ENCODE measurements around the gene THSD4.
A peak's percentile ranks its signal among the peaks of the same experiment; 100 is the strongest.

THSD4 gene

GRCh38 chr15:71455878-71456277 lies 340.6 kb downstream of the THSD4 start:
- no peak for DNase-seq (ENCODE audit: low spot score)

GRCh38 chr15:71456362-71456761 lies 341.1 kb downstream of the THSD4 start:
- no peak for DNase-seq (ENCODE audit: low spot score)

DNA sequence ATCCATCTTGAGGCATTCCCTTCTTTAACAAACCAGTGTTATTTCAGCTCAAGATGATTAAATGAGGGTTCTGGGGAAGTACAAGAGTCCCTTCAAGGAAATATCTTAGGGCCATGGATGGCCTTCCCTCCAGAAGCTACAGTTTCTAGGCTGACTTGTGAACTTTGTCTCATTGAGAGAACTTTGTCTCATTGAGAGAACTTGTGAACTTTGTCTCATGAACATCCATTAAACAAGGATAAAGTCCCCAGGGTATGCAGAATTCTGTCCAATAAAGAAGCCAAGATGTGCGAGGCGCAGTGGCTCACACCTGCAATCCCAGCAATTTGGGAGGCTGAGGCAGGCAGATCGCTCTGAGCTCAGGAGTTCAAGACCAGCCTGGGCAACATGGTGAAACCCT lies 341.5 kb downstream of the THSD4 start:
- DNase-seq (ENCODE audit: low spot score), result no peak

- DNase-seq (ENCODE audit: low spot score), result no peak
Observed at GRCh38 chr15:71458089-71458660, 342.9 kb downstream of the THSD4 start.

DNA sequence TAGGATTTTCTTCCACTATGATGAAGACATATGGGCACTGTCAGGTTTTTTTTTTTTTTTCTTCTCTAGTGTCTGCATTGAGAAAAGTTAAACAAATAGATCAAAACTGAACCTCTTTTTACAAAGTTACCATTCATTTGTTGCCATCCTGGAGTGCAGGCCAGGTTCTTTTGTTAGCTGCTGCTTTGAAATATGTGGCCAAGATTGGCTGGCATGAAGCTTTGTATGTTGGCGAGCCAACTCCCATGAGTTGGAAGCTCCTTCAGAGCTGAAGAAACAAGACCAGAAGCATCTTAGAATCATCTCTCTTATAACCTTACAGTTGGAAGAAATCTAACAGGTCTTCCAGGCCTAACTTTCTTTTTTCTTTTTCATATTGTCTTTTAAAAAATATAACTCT lies 346.5 kb downstream of the THSD4 start:
- DNase-seq (ENCODE audit: low spot score), result no peak

- no peak for DNase-seq (ENCODE audit: low spot score)
Observed at GRCh38 chr15:71462638-71463037, 347.4 kb downstream of the THSD4 start.

- DNase-seq (ENCODE audit: low spot score), result no peak
Observed at GRCh38 chr15:71463156-71463665, 347.9 kb downstream of the THSD4 start.

- no peak for DNase-seq (ENCODE audit: low spot score)
Observed at GRCh38 chr15:71465131-71465955, 350.1 kb downstream of the THSD4 start.

GRCh38 chr15:71468715-71469114 lies 353.4 kb downstream of the THSD4 start:
- DNase-seq (ENCODE audit: low spot score), result no peak

- no peak for DNase-seq (ENCODE audit: low spot score)
Observed at GRCh38 chr15:71469413-71469812, 354.1 kb downstream of the THSD4 start.

- no peak for DNase-seq (ENCODE audit: low spot score)
Observed at GRCh38 chr15:71471347-71471746, 356.1 kb downstream of the THSD4 start.

- no peak for DNase-seq (ENCODE audit: low spot score)
Observed at GRCh38 chr15:71472566-71472965, 357.3 kb downstream of the THSD4 start.

DNA sequence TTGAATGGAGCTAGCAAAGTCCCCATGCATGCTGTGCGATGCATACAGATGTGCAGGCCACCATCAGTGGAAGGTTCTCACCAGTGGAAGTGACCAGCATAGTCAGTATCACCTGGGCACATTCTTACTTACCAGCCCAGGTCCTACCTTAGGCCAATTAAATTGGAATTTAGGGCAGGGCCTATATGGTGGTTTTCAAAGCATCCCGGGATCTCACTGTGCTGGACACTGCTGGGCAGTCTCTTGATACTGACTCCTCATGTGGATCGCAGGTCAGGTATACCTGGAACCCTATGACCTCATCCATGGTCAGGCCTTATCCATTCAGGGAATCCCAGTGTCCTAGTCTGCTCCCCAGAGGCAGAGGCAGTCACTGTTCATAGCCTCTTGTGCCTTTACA lies 358.5 kb downstream of the THSD4 start:
- no peak for DNase-seq (ENCODE audit: low spot score)

DNA sequence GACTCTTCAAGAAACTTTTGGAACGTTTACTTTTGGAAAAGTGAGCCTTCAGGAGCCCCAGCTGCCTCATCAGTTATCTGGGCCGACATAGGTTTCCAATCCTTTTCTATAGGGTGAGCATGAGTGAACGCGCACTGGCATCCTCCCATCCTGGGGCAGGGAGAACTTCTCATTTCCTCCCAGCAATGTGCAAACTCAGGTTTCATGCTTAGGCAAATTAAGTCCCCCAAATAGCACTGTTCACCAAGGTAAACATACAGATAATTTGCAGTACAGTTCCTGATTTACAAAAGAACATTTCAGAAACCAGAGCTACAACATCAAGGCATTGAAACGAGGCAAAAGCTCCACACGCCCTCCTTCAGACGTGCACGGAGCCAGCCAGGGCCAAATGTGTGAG lies 361.6 kb downstream of the THSD4 start:
- DNase-seq (ENCODE audit: low spot score), result no peak

GRCh38 chr15:71480556-71480955 lies 365.3 kb downstream of the THSD4 start:
- no peak for DNase-seq (ENCODE audit: low spot score)

DNA sequence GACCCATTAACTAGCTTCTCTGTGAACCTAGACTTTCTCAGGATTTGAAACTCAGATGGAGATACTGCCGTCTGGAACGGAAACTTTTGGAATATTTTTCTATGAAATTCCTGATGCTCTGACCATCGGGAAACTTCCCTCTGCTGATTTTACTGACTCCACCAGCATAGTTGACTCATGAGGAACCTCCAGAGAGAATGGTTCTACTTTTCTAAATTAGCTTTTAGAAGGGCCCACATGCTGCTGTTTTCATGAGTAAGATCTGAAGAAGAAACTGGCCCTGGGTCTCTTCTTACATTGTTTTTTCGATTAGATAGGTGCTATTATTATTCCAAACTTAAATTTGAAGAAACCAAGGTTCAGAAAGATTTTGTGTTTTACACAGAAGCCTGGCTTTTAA lies 368.8 kb downstream of the THSD4 start:
- DNase-seq (ENCODE audit: low spot score), result no peak

- DNase-seq (ENCODE audit: low spot score), result no peak
Observed at GRCh38 chr15:71485094-71485693, 369.9 kb downstream of the THSD4 start.

- no peak for DNase-seq (ENCODE audit: low spot score)
Observed at GRCh38 chr15:71489570-71489969, 374.3 kb downstream of the THSD4 start.

DNA sequence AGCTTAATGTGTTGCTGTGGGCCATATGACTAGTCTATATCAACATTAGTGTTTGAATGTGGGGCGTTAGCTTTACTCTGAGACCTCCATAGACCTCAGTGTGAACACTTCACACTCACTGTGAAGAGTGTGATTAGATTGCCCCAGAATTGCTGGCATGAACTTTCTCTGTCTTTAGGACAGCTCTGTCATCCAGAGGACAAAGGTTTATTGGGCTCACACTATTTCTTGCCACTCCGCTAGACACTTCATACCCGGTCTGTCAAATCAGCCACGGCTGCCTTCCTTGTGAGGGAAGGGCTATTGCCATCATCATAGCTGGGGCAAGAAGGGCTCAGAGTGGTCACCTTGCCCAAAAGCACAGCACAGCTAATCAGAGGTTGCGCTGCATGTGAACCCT lies 378.3 kb downstream of the THSD4 start:
- DNase-seq (ENCODE audit: low spot score), result no peak

DNA sequence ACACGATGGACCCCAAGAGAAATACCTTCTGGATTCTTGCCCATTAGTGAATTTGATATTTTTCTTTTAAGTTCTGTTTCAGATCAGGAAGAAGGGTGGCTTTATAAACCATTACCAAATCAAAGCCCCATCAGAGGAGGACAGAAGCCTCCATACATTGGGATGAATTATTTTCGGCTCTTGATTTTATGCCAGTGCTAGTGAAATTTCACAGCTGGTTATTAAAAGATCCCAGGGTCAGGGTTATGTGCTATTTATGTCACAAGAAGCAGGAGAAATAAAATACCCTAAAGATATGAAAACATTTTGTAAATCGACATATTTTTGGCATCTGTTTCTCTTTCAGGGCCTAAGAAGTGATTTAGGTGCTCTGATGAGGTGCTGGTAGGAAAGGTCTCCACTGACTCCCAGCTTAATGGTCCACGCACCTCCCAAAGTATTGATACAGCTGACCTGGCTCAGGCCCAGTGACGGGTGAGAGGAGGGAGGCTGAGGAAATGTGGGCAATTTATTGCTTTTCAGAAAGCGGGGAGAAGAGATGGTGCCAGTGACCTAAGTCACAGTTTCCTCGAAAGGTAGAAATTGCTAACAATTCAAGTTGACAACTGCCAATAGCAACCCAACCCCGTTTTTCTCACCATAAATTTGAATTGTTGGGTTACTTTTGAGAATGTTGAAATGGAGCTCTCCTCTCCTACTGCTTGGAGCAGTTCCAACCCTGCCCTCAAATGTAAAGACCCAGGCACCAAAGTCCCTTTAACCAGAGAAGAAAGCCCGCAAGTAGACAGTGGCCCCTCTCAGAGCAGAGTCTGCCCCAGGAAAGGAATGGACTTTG lies 379.5 kb downstream of the THSD4 start:
- DNase-seq (ENCODE audit: low spot score), result no peak

- DNase-seq (ENCODE audit: low spot score), result no peak
Observed at GRCh38 chr15:71495398-71495780, 380.1 kb downstream of the THSD4 start.

DNA sequence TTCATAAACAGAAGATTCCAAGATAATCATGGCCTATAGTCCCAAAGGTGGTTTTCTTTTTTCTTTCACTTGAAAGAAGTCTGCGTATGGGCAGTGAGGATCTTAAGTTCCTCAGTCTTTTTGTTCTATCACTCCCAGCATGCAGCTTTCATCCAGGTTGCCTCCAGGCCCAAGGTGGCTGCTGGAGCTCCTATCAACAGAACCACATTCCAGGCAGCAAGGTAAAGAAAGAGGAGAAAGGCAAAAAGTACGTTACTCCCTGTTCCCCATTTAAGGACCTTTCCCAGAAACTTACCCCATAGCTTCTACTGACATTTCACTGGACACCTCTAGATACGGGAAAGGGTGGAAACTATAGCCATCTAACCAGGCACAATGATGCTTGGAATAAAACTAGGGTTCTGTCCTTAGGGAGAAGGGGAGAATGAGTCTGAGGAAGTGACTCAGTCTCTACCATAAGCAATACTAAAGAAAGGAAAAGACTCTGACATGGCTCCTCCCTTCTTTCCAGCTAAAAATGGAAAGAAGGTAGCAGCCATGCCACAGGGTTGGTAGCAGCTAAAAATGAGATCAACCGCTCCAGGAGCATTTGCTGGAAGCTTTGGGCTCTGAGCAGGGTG lies 381.2 kb downstream of the THSD4 start:
- DNase-seq (ENCODE audit: low spot score), result peak; percentile 7
